K562 (cell line): ENCODE results near the gene ST6GALNAC5. TPM values are rescaled to one million over a fixed set of nuclear protein-coding genes. Genes with fewer than 3 reads are reported as not detected.

Experiments used
- ATAC-seq: fragments of 200-7000 bp; cut with Tn5 transposase; 3 replicates; pipeline ENCODE4 v1.9.1; 2020; ENCODE audit warnings: moderate library complexity
- BruUV-seq: library from RNA; stranded (reverse); fragments of 400-500 nt; replicated peaks from 2 replicates; lab custom pipeline; 2021; lab: Mats Ljungman, UMichigan
- CTCF ChIA-PET: fragments of 300-600 bp; formaldehyde crosslinking; extraction: SDS; loops from one replicate; lab custom pipeline; 2021; ENCODE audit warnings: low intra/inter-chr PET ratio; lab: Yijun Ruan, JAX
- POLR2A ChIA-PET: fragments of 300-600, 350-650 bp; sonication (Branson Sonifier 250); formaldehyde crosslinking; extraction: SDS; loops from one replicate; lab custom pipeline; 2021; ENCODE audit warnings: antibody characterized with exemption, inconsistent platforms; lab: Yijun Ruan, JAX
- DNase-seq, 4 experiments: peaks; one replicate each; pipeline versions ENCODE4 v3.0.0 to v3.0.0-alpha.2; 2011 to 2018; ENCODE audit warnings: low spot score in 3 of 4, mixed read lengths in 3 of 4; ENCODE audit errors: extremely low read depth in 1 of 4
- FAIRE-seq: peaks from 2 replicates; lab custom pipeline; 2011; peaks lifted over from hg19 to GRCh38; lab: Jason Lieb, UNC
- H2AFZ ChIP-seq: 2 replicates; pipeline ENCODE4 v1.6.0; 2011; ENCODE audit warnings: low read depth, low read length, control low read depth, inconsistent platforms
- H3K27ac ChIP-seq: fragments of 200-600 bp; 3 replicates; pipeline ENCODE4 v1.8.0; 2011; ENCODE audit warnings: low read depth, mild to moderate bottlenecking, control low read depth, inconsistent platforms, low read length, moderate library complexity, mixed read lengths; ENCODE audit errors: extremely low read depth
- H3K27me3 ChIP-seq, 2 experiments: fragments of 300-600 bp in 1 of 2; 2 replicates in 1 of 2; 3 replicates in 1 of 2; pipeline versions ENCODE4 v1.6.0 to v1.8.0; 2011; ENCODE audit warnings: inconsistent platforms in 2 of 2, low read length in 2 of 2, mild to moderate bottlenecking in 1 of 2, mixed read lengths in 1 of 2, moderate library complexity in 1 of 2; ENCODE audit not compliant: control insufficient read depth in 2 of 2, insufficient read depth in 2 of 2
- H3K36me3 ChIP-seq: fragments of 300-600 bp; 3 replicates; pipeline ENCODE4 v1.8.0; 2011; ENCODE audit warnings: mild to moderate bottlenecking, low read length, inconsistent platforms; ENCODE audit not compliant: control insufficient read depth, insufficient read depth
- H3K4me1 ChIP-seq, 2 experiments: fragments of 200-600 bp in 1 of 2; replicated peaks in 1 of 2; 2 replicates in 1 of 2; 3 replicates in 1 of 2; pipeline versions ENCODE4 v1.5.1 to v1.8.0; 2011; ENCODE audit warnings: inconsistent platforms in 2 of 2, low read length in 2 of 2, mild to moderate bottlenecking in 1 of 2, mixed read lengths in 1 of 2, moderate library complexity in 1 of 2; ENCODE audit not compliant: control insufficient read depth in 2 of 2, insufficient read depth in 2 of 2
- H3K4me2 ChIP-seq: 2 replicates; pipeline ENCODE4 v1.6.1; 2011; ENCODE audit warnings: low read length, control low read depth, inconsistent platforms, mixed read lengths; ENCODE audit not compliant: insufficient read depth
- H3K4me3 ChIP-seq: fragments of 200-600 bp; sonication (generic), shearing (Covaris generic); 2 replicates; pipeline ENCODE4 v1.5.1; 2016; ENCODE audit warnings: control low read depth, inconsistent platforms
- H3K79me2 ChIP-seq: fragments of 200-600 bp; 3 replicates; pipeline ENCODE4 v1.8.0; 2011; ENCODE audit warnings: low read length, inconsistent platforms; ENCODE audit not compliant: control insufficient read depth, insufficient read depth
- H3K9ac ChIP-seq, 2 experiments: 2 replicates each; pipeline versions ENCODE4 v1.6.0 to v1.6.1; 2011; ENCODE audit warnings: low read depth in 2 of 2, low read length in 2 of 2, control low read depth in 1 of 2, inconsistent platforms in 1 of 2, mild to moderate bottlenecking in 1 of 2, mixed read lengths in 1 of 2; ENCODE audit not compliant: insufficient read depth in 1 of 2
- H3K9me1 ChIP-seq: one replicate; pipeline ENCODE4 v1.6.0; 2011; ENCODE audit warnings: inconsistent platforms, mild to moderate bottlenecking, low read length, moderate library complexity; ENCODE audit not compliant: control insufficient read depth, insufficient read depth
- H3K9me3 ChIP-seq: replicated peaks from 2 replicates; pipeline ENCODE4 v1.5.1; 2011; ENCODE audit warnings: low read depth, low read length, inconsistent platforms; ENCODE audit not compliant: control insufficient read depth, insufficient read depth
- H4K20me1 ChIP-seq: replicated peaks from 2 replicates; pipeline ENCODE4 v1.6.1; 2011; ENCODE audit warnings: low read length, inconsistent platforms, mixed read lengths; ENCODE audit not compliant: control insufficient read depth, insufficient read depth
- BRF2 ChIP-seq: IDR thresholded peaks from 3 replicates; pipeline ENCODE4 v1.6.1; 2011; ENCODE audit warnings: borderline replicate concordance, mild to moderate bottlenecking; ENCODE audit not compliant: insufficient read length, insufficient read depth
- CHAMP1 ChIP-seq: fragments of 450-650 bp; IDR thresholded peaks from 2 replicates; pipeline ENCODE4 v1.6.1; 2016; ENCODE audit warnings: mild to moderate bottlenecking
- ELF4 ChIP-seq: fragments of 450-650 bp; formaldehyde crosslinking; IDR thresholded peaks from 2 replicates; pipeline ENCODE4 v1.4.0; 2022; ENCODE audit warnings: missing genetic modification characterization
- GABPA ChIP-seq: fragments of 200-800 bp; sonication (Bioruptor generic); conservative IDR thresholded peaks from 2 replicates; pipeline ENCODE4 v1.6.1; 2016; ENCODE audit warnings: low read depth, missing genetic modification characterization, missing compliant biosample characterization
- NR2C2 ChIP-seq, 2 experiments: fragments of 200-800 bp in 1 of 2; sonication (Bioruptor generic) in 1 of 2; sonication (generic) in 1 of 2; formaldehyde crosslinking in 1 of 2; IDR thresholded peaks; 2 replicates each; pipeline versions ENCODE4 v1.6.1 to v1.8.0; 2016 to 2022; ENCODE audit warnings: mild to moderate bottlenecking in 1 of 2, missing compliant biosample characterization in 1 of 2, missing genetic modification characterization in 1 of 2, missing genetic modification reagents in 1 of 2
- RBBP5 ChIP-seq: fragments of 200-600 bp; sonication (generic); IDR thresholded peaks from 2 replicates; pipeline ENCODE4 v1.6.1; 2012; ENCODE audit warnings: borderline replicate concordance, mild to moderate bottlenecking, low read length, control low read depth, inconsistent platforms; ENCODE audit not compliant: insufficient read depth, poor library complexity, severe bottlenecking
- ZBTB1 ChIP-seq: sonication (generic); formaldehyde crosslinking; IDR thresholded peaks from 2 replicates; pipeline ENCODE4 v1.8.1; 2023; ENCODE audit warnings: missing genetic modification reagents, low read depth, mild to moderate bottlenecking, borderline replicate concordance
- ZBTB40 ChIP-seq, 2 experiments: fragments of 450-650 bp in 1 of 2; sonication (generic) in 1 of 2; formaldehyde crosslinking in 1 of 2; IDR thresholded peaks; 2 replicates each; pipeline versions ENCODE4 v1.7.1 to v1.9.0; 2016 to 2022; ENCODE audit warnings: inconsistent platforms in 1 of 2, mild to moderate bottlenecking in 1 of 2, missing genetic modification reagents in 1 of 2
- WGBS: fragments of 100-300 bp; shearing (Covaris generic); methylation state at CpG from one replicate; pipeline ENCODE4 v1.1.6; 2016; ENCODE audit warnings: low coverage, mixed read lengths; ENCODE audit not compliant: insufficient coverage; ENCODE audit errors: missing lambda C conversion rate; 5-methylcytosine and 5-hydroxymethylcytosine counted together
- in situ Hi-C: fragments of 300-500 bp; cut with MboI; formaldehyde crosslinking; loops from 4 replicates; pipeline ENCODE4 v1.15.0; 2018; ENCODE audit warnings: inconsistent platforms, mixed read lengths
- intact Hi-C: fragments of 100-400 bp; cut with micrococcal nuclease; formaldehyde crosslinking; loops from 2 replicates; pipeline ENCODE4 v1.14.2; 2022
- polyA plus RNA-seq, 8 experiments: library from polyadenylated mRNA; depleted of rRNA in 4 of 8; stranded (reverse) in 5 of 8; unstranded in 3 of 8; fragments of >200 nt; fragmentation: Nextera tagmentation in 2 of 8; fragmentation: Illumina TruSeq in 1 of 8; extraction: Ambion mirVana in 2 of 8; extraction: Trizol in 1 of 8; gene quantifications; 2 replicates each; pipeline versions ENCODE4 v1.2.1 to v1.2.3, GENCODE V29; 2011 to 2014; ENCODE audit warnings: inconsistent platforms in 1 of 8, missing spikeins in 1 of 8
- total RNA-seq, 7 experiments: library from RNA; depleted of rRNA in 6 of 7; stranded (reverse); fragments of >200 nt in 6 of 7; fragmentation: Illumina TruSeq in 2 of 7; extraction: Trizol in 2 of 7; gene quantifications; 2 replicates each; pipeline versions ENCODE4 v1.2.1 to v1.2.3, GENCODE V29; 2011 to 2021; ENCODE audit warnings: low replicate concordance in 1 of 7

Gene ST6GALNAC5
- total and polyA plus RNA-seq, 9 of the 15 experiments (the other 6 are each of a cell fraction or from before 2014, with no cell fraction given) = 0.04 to 0.14 TPM; not detected in 7

DNA sequence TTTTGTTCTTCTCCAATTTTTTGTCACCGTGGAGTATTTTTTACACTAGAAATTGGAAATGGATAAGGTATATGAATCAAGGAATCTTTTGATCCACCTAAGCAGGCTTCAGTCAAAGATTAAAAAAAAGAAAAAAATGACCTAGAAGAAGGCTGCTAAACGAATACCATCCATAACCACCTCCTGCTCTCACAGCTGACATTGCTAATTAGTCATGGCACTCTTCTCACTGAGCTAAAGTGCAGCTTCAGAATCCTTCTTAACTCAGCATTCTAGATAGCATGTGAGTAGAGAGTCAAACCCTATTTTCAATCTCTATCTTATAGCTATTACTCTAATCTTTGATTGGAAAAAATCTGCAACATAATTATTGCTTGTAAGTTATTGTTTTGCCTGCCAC, 40.2 kb upstream of the ST6GALNAC5 start:
- CTCF ChIA-PET = no interaction called here
- no peaks in the 10 kb centered on the region for H4K20me1 ChIP-seq
- no peak for FAIRE-seq
- in situ Hi-C loops (no loop called here), intact Hi-C loops (no loop called here)
- H3K79me2 ChIP-seq = no peaks in the 10 kb centered on the region
- no peak overlapping the region for H3K4me2 ChIP-seq
- whole genome bisulfite sequencing = 4% methylated on average over 2 of the region's 2 CpGs
- H3K9me1 ChIP-seq = no peaks in the 10 kb centered on the region
- DNase-seq = no peak
- no peak for ATAC-seq
- H2AFZ ChIP-seq = no peak overlapping the region
- no peak overlapping the region for H3K27ac ChIP-seq
- H3K36me3 ChIP-seq = no peaks in the 10 kb centered on the region
- no peaks in the 10 kb centered on the region for H3K4me1 ChIP-seq
- POLR2A ChIA-PET = no interaction called here
- no TSS peak for BruUV-seq
- H3K9me3 ChIP-seq = no peaks in the 10 kb centered on the region
- no peak overlapping the region for H3K4me3 ChIP-seq
- H3K27me3 ChIP-seq = no peaks in the 10 kb centered on the region
- H3K9ac ChIP-seq = no peak overlapping the region
- no peak for TF ChIP-seq GABPA (tag)
- TF ChIP-seq ELF4 (CRISPR knock-in tag) = no peak
- no peak for TF ChIP-seq CHAMP1
- no peak for TF ChIP-seq NR2C2 (CRISPR knock-in tag; IDR thresholded peaks at IDR 0.05)
- no peak for TF ChIP-seq NR2C2 (tag; IDR thresholded peaks at IDR 0.05)
- no peak for TF ChIP-seq BRF2
- no peak for TF ChIP-seq ZBTB1 (CRISPR knock-in tag)
- TF ChIP-seq ZBTB40 (IDR thresholded peaks at IDR 0.05) = no peak
- no peak for TF ChIP-seq ZBTB40 (CRISPR knock-in tag; IDR thresholded peaks at IDR 0.05)
- TF ChIP-seq RBBP5 = no peak
